Activated T-cell treated with anti-CD3 and anti-CD28 coated beads, Interleukin-2, amount 50 U/mL, for 1 hour (primary cell): Measurements from ENCODE around the gene PGAM1.
"Not testable (repeated sequence)": the region's sequence is repeated elsewhere in the genome, so short reads cannot be mapped to it uniquely, and the experiment has no call there.

Source experiments
- DNase-seq: peaks from one replicate; pipeline ENCODE4 v3.0.0-alpha.2; 2020

PGAM1 gene

DNA sequence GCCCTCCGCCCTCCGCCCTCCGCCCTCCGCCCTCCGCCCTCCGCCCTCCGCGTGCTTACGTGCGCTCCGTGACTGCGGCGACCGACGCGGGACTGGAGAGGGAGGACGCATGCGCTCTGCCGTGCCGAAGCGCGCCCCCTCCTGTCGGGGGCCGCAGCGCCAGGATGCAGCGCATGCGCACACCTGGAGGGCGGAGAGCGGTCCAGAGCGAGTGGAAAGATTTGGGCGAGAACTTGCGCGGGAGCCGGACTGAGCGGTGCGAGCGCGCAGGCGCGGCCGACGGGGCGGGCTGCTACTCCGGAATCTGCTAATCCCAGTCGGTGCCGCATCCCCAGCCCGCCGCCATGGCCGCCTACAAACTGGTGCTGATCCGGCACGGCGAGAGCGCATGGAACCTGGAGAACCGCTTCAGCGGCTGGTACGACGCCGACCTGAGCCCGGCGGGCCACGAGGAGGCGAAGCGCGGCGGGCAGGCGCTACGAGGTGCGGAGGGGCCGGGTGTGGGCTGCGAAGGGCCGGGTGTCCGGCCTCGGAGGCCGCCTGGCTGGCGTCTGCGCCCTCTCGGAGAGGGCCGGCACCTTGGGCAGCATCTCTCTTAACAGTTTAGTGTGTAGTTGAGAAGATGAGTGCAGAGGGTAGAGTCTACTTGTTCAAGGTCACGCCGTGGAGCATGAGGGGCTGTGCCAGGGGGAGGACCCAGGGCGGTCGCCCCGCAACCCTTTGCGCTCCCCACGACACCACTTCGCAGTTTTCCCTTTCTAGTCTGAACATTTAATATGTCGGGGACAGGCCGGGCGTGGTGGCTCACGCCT, at the start of gene PGAM1:
Gene PGAM1 (plus strand): TSS at position 228 of the 812 bp plus-strand sequence. CDS start 117 bp downstream, at position 345.
- DNase-seq = peak; percentile 97

DNA sequence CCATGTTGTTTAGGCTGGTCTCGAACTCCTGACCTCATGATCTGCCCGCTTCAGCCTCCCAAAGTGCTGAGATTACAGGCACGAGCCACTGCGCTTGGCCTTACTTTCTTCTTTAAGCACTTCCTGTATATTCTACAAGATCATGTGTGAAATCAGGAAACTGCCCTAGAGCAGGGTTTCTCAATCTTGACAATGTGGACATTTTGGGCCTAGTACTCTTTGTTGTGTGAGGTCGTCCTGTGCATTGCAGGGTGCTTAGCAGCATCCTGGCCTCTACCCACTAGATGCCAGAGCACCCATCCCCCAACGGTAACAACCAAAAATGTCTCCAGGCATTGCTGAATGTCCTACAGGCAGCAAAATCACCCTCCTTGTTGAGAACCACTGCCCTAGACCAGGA, 49.6 kb upstream of the PGAM1 start:
- DNase-seq = no peak

DNA sequence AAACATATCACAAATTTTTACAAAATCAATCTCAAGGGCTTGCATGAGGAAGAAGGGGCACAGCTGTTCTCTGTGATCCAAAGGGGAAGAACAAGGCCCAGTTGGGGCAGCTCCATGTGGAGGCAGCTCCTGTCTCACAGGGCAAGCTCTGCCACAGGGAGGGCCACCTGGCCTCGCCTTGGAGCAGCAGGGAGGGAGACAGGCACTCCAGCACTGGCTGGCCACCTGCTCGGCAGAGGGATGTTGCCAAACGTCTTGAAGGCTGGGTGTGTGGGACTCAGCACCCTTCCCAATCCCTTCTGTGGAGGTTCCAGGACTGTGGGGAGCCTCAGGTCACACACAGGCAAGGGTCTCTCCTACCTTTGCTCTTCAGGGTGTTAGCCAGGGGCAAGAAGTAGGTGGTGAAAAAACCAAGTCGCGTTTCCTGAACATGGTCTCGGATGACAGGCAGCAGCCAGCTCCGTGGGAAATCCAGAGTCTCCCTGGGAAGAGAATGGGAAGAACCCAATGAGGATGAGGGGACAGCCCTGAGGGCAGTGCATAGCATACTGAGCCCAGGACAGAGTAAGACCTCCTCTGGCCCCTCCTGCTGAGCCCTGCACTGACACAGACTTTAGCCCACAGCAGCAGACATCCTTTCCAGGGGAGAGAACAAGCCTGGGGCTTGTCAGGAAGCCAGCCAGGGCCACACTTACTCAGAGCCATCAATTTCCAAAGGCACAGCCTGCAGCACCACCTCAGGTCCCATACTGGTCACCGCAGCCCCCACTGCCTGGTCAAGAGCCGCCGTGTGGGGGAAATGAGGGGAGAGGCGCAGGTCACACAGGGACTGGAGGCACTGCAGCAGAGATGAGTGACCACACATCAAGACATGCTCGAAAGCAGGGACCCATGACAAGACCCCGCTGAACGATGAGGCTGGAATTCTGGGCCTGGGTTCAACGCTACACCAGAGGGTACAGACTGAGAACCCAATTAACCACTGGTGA, 46.8 kb upstream of the PGAM1 start:
- DNase-seq = no peak

DNA sequence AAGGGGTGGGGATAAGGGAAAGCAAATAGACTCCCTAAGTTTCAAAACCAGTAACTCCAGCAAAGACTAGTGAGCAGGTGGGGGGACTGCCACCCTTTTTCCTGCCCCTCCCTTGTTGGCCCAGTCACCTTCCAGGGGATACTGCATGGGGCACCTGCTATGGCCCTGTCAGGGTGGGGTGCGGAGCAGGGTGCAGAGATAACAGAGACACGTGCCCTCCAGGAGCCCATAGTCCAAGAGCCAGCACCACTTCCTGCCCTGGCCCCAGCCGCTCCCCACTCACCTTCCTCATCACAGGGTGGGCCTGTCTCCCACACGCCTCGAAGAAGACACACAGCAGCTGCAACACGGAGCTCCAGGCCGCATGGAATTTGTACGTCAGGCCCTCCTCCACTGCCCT, 45.5 kb upstream of the PGAM1 start:
- DNase-seq = no peak

DNA sequence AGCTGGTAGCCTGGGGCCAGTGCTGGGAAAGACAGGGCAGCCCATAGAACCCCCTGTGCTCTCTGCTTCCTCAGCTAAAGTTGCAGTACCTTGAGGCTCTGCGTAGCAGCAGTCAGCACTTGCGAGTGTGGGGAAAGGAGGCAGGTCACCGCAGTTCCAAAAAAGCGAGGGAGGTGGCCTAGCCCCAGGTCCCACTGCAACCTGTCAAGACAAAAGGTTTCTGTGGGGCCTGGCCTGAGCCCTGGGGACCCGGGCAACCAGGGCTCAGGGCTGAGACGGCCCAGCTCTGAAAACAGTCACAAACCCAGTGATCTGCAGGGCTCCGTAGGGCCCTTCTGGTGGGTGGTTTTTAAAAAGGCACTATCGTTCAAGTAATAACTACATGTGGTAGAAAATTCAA, 44.4 kb upstream of the PGAM1 start:
- no peak for DNase-seq

DNA sequence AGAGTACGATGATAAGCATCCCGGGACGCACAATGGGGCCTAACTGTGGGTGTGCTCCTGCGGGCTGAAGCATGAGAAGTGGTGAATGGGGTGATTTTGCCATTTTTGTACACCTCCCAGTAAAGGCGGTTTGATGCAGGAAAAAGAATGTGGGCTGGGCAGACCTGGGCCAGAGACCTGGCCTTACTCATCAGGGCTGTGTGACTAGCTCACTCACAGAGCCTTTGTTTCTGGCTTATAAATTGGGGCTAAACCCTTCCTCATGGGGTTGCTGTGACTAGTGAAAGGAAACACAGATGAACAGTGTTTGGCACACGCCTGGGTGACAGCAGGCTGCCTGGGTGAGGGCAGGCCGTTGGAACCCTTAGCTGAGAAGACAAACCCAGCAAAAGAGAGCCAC, 42.8 kb upstream of the PGAM1 start:
- no peak for DNase-seq

DNA sequence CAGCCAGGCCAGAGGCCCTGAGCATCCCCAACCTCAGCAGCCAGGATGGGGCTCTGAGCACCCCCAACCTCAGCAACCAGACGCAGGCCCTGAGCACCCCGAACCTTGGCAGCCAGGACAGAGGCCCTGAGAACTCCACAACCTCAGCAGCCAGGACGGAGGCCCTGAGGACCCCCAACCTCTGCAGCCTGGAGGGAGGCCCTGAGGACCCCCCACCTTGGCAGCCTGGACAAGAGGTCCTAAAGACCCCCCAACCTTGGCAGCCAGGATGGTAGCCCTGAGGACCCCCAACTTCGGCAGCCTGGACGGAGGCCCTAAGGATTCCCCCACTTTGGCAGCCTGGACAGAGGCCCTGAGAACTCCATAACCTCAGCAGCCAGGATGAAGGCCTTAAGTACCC, 41.8 kb upstream of the PGAM1 start:
- DNase-seq = no peak

DNA sequence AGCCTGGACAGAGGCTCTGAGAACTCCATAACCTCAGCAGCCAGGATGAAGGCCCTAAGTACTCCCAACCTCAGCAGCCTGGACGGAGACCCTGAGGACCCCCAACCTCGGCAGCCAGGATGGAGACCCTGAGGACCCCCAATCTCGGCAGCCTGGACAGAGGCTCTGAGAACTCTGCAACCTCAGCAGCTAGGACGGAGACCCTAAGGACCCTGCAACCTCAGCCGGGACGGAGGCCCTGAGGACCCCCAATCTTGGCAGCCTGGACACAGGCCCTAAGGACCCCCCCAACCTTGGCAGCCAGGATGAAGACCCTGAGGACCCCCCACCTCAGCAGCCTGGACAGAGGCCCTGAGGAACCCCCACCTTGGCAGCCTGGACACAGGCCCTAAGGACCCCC, 41.4 kb upstream of the PGAM1 start:
- no peak for DNase-seq

DNA sequence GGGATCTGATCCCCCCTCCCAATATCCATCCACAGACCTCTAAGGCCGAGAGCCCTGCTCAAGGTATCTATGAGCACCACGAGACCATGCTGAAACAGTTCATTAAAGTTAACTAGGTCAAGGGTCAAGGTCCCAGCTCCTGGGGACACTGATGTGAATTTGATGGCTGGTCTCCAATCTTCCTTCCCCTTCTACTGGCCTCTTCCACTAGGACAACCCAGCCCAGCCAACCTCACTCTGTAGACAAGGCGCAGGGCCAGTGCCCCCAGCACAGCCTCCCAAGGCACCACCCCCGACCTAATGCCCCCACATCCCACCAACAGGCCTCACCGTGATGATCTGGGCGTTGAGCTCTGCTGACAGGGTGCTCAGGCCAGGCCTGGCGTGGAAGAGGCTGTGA, 40.4 kb upstream of the PGAM1 start:
- DNase-seq = no peak

DNA sequence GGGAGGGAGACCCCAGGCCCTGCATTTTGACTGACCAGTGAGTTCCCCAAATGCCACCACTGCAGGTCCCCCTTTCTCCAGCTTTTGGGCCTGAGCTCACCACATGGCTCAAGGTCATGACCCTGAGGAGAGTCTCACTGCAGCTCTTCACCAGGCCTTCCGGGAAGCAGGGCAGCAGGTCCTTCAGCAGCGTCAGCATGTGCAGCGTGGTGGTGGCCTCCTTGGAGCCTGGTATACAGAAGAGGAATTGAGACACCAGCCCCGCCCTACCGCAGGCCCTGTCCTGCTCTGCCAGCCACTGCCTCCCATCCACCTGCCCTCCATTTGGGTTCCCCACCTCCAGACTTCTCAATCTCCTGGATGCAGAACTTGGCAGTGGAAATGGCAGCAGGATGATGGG, 37.8 kb upstream of the PGAM1 start:
- DNase-seq = no peak

DNA sequence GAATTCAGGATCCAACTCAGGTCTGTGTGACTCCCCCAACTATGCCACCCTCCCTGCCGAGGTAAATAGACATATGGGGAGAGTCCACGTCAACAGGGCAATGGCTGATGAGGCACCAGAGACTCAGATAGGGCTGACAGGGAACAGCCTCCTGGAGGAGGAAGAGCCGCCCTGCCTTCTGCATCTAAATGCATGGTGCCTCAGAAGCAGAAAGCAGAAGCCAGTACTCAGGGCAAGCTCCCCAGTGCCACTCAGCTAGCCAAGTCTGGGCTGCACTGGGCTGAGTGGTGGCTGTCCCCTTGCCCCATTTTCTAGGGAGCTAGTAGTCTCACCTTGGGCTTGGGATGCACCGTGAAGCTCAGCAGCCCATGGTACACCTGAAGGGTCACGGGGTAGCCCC, 35.9 kb upstream of the PGAM1 start:
- DNase-seq = no peak

DNA sequence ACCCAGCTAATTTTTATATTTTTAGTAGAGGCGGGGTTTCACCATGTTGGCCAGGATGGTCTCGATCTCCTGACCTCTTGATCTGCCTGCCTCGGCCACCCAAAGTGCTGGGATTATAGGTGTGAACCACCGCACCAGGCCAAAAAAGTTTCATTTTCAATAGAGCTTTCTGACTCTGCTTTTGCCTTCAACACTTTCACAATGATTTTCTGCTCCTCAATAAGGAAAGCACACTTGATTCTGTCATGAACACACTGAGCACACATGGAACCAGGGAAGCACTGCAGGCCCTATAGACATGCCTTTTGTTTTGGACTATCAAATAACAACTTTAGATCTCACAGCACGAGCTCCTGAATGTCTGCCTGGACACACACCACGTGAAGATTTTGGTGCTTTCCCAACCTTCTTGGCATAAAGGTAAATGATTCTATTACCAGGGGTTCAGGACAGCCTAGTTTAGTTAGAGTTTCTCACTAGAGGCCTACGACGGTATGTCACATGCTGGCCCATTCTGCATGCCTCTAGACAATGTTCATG, 32.9 kb upstream of the PGAM1 start:
- no peak for DNase-seq

DNA sequence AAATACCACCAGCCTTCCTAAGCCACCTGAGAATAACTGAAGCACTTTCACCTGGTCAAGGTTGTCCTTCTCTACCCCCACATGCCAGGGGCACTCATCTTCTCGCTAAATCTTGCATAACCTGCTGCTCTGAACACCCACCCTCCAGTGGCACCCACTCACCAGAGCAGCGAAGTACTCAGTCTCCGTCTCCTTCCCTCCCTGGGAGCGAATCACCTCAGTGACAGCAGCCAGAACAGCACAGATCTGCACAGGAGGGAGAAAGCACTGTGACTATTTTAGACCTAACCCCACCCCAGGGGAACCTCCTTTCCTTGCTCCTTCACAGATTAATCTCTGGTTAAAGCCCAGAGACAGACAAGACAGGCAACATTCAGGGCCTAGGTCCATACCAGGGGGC, 29.9 kb upstream of the PGAM1 start:
- DNase-seq = no peak

DNA sequence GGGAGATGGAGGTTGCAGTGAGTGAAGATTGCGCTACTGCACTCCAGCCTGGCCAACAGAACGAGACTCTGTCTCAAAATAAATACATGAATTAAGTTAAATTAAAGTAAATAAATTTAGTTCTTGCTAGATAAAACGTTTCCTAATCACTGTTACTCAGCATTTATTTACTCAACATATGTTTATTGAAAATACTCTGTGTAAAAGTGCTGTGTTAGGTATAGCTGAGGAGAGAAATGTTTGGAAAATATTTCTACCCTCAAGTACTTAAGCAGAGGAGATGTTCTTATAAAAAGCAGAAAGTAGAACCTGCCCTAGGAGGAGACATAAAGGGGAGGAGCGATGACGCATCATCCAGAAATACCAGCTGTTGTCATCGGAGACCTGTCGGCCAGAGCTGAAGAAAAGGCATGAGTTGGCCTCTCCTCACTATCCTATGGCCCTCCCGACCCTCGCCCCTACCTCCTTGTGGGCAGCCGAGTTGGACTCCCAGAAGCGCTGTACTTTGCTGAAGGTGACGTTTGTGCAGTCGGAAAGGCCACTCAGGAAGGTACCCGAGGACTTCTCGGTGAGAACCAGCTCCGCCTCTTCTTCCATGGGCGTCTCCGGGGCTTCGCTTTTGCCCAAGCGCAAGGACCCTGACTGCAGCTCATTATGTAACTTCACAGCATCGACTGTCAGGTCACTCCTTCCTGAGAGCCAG, 26.0 kb upstream of the PGAM1 start:
- peak; percentile 39 for DNase-seq

DNA sequence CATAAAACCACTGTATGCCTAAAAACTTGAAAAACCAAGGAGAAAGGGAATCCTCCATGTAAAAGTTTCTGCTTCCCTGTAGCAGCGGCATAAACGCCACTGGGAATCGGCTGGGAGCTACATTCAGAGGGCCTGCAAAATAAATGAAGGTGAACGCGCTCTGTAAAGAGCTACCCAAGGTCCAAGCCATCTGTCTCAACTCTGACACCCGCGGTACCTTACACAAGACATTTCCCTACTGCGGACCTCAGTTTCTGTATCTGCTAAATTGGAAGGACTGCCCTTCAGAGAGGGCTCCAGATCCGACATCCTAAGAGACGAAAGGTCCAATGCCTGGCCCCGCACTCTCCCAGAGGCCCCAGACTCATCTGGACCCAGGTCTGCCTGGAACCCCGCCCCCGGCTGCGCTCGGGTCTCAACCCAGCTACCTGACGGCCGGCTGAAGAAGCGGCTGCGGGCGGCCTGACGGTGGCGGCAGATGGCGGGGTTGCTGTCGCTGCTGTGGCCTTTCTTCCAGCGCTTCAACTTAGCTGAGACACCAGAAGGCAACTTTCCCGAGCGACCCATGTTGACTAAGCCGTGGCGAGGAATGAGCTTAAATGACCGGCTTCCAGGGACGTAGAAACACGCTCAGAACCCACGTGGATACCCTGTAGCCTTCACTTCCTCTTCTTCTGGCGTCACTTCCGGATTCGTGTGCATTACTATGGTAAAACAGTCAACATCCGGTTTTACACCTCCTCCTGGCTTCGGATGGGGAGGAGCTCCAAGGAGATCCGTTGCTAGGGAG, 25.1 kb upstream of the PGAM1 start, which contains the start of gene RRP12:
Gene RRP12 (minus strand): TSS at position 676 of the 790 bp plus-strand sequence. CDS start 109 bp downstream, at position 567.
- peak; percentile 70 for DNase-seq

DNA sequence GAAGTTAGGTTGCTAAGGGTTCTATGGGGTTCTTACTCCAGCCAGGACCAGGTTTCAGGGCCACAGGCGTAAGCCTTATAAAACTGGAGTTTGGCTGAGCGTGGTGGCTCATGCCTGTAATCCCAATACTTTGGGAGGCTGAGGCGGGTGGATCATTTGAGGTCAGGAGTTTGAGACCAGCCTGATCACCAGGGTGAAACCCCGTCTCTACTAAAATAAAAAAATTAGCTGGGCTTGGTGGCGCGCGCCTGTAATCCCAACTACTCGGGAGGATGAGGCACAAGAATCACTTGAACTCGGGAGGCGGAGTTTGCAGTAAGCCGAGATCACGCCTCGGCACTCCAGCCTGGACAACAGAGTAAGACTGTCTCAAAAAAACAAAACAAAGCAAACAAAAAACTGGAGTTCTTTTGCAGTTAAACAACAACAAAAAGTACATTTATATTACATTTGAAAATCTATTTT, 24.5 kb upstream of the PGAM1 start:
- DNase-seq = no peak

DNA sequence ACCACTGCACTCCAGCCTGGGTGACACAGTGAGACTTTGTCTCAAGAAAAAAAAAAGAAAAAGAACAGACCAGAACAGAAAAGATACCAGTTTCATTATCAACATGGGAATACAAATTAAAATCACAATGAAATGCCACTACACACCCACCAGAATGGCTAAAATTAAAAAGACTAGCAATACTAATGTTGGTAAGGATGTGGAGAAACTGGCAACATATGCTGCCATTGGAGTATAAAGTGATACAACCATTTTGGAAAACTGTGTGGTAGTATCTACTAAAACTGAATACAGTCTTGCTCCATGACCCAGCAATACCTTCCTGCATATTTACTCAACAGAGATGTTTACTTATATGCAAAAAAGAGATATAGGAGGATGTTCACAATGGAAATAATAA, 21.9 kb upstream of the PGAM1 start:
- no peak for DNase-seq

DNA sequence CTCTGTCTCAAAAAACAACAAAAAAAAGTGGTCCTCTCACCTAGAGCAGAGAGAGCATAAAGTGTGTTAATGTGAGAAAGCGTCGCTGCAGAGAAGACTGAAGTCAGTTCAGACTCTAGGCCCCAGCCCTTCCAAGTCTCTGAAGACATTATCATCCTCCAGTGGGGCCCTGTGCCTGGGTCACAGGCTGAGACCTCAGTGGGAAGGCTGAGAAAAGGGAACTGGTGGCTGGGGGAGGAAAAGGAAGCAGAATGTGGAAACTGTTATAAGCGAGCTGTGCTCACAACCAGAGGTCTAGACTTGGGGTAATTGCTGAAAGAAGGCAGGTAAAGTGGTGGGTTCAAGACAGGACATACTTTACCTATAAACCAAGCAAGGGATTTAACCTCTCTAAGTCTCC, 19.9 kb upstream of the PGAM1 start:
- no peak for DNase-seq

DNA sequence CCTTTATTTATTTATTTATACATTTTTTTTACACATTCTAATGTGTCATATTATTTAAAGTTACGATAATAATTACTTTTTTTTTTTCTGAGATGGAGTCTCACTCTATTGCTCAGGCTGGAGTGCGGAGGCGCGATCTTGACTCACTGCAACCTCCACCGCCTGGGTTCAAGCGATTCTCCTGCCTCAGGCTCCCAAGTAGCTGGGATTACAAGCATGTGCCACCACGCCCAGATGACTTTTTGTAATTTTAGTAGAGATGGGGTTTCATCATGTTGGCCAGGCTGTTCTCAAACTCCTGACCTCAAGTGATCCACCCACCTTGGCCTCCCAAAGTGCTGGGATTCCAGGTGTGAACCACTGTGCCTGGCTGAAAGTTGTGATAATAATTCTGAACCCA, 19.5 kb upstream of the PGAM1 start:
- DNase-seq = not testable (repeated sequence)

DNA sequence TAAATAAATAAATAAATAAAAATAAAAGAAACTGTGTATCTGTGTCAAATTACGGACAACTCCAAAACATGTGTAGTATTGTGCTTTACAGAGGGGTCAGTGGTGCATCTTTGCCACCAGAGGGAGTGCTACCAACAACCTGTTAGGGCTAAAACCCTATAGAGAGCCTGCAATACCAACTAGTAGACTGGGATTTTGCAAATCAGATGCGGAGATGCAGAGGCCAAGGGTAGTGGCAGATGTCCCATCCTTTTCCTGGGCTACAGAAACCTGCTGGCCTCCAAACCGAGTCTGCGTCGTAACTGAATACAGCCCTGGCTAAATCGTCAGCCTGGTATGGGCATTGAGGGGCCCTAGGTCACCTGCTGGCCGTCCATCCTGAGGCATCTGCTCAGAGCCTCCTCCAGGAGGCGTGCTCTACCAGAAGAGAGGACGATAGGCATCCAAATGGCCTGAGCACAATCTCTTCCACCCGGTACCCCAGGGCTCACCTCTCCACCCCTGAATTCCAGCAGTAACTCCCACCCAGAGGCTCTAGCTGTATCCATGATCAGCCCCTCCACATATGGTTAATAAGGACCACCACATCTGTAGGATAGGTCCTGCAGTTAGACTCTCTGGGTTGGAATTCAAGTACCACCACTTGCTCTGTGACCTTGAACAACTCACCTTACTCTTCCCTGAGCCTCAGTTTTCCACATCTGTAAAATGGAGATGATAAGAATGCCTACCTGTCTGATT, 18.6 kb upstream of the PGAM1 start:
- peak; percentile 69 for DNase-seq

DNA sequence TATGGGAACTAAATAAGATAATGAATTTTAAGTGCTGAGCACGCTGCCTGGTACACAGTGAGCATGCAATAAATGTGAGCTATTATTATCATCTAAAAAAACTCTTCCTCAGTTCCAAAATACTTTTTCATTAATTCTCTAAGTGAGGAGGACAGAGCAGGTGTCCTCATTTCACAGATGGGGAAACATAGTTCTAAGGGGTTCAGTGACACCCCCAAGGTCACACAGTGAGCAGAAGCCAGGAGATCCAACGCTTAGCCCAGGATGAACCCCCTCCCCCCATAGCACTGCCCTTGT, 18.1 kb upstream of the PGAM1 start:
- no peak for DNase-seq
